B cell (primary cell): ENCODE measurements around the gene ZNF223. TPM values are rescaled to one million over a fixed set of nuclear protein-coding genes. Genes with fewer than 3 reads are reported as not detected.

Experiments
- ATAC-seq: fragments of 200-7000 bp; cut with Tn5 transposase; one replicate; pipeline ENCODE4 v1.10.0; 2021; ENCODE audit warnings: low read depth, mild to moderate bottlenecking, moderate number of reproducible peaks, moderate library complexity
- CTCF ChIA-PET: fragments of 350-600 bp; sonication (Branson Sonifier 250); formaldehyde crosslinking; loops from one replicate; lab custom pipeline; 2021; ENCODE audit warnings: antibody characterized with exemption, inconsistent platforms; lab: Charles Lee
- POLR2A ChIA-PET: fragments of 350-600 bp; sonication (Branson Sonifier 250); formaldehyde crosslinking; loops from one replicate; lab custom pipeline; 2021; ENCODE audit warnings: antibody characterized with exemption; lab: Charles Lee
- DNase-seq: peaks from one replicate; pipeline ENCODE4 v3.0.0; 2013
- H2AFZ ChIP-seq: 2 replicates; pipeline ENCODE4 v1.6.1; 2012; ENCODE audit warnings: mild to moderate bottlenecking, low read depth, low read length; ENCODE audit not compliant: insufficient read depth, poor library complexity, severe bottlenecking
- H3K27ac ChIP-seq, 2 donors: 1 replicate in 1 of 2; 2 replicates in 1 of 2; pipeline ENCODE4 v1.5.1; 2012 to 2013; ENCODE audit warnings: low read length in 2 of 2, mild to moderate bottlenecking in 2 of 2, moderate library complexity in 1 of 2
- H3K27me3 ChIP-seq, 4 experiments: fragments of 200-600 bp in 1 of 4; sonication (generic) in 1 of 4; replicated peaks in 1 of 4; 1 replicate in 2 of 4; 2 replicates in 2 of 4; pipeline versions ENCODE4 v1.6.1 to v1.7.0; 2013 to 2016; ENCODE audit warnings: low read length in 3 of 4, mild to moderate bottlenecking in 2 of 4, mixed read lengths in 1 of 4, moderate library complexity in 1 of 4; ENCODE audit not compliant: insufficient read depth in 4 of 4, control insufficient read depth in 3 of 4; ENCODE audit errors: control extremely low read depth in 1 of 4
- H3K36me3 ChIP-seq, 2 experiments: replicated peaks in 1 of 2; 1 replicate in 1 of 2; 2 replicates in 1 of 2; pipeline versions ENCODE4 v1.6.1 to v1.7.1; 2013; ENCODE audit warnings: low read length in 1 of 2; ENCODE audit not compliant: insufficient read depth in 2 of 2, control insufficient read depth in 1 of 2; ENCODE audit errors: control extremely low read depth in 1 of 2, extremely low read depth in 1 of 2
- H3K4me1 ChIP-seq, 2 donors: fragments of 200-600 bp in 1 of 2; sonication (generic) in 1 of 2; 1 replicate in 1 of 2; 2 replicates in 1 of 2; pipeline versions ENCODE4 v1.5.1 to v1.6.1; 2013 to 2017; ENCODE audit warnings: low read length in 2 of 2; ENCODE audit not compliant: control insufficient read depth in 2 of 2, insufficient read depth in 2 of 2
- H3K4me2 ChIP-seq: replicated peaks from 2 replicates; pipeline ENCODE3; 2012; ENCODE audit warnings: mild to moderate bottlenecking, low read depth, low read length; ENCODE audit not compliant: poor library complexity, severe bottlenecking
- H3K4me3 ChIP-seq, 5 experiments: fragments of 200-600 bp in 1 of 5; sonication (generic) in 1 of 5; 1 replicate in 3 of 5; 2 replicates in 2 of 5; pipeline versions ENCODE4 v1.5.1 to v1.7.0; 2011 to 2016; ENCODE audit warnings: low read length in 4 of 5, mild to moderate bottlenecking in 4 of 5, low read depth in 2 of 5, control low read depth in 1 of 5, moderate library complexity in 1 of 5; ENCODE audit not compliant: insufficient read depth in 1 of 5; ENCODE audit errors: control extremely low read depth in 1 of 5, extremely low read depth in 1 of 5
- H3K79me2 ChIP-seq: fragments of 200-600 bp; sonication (generic); one replicate; pipeline ENCODE4 v1.6.0; 2016; ENCODE audit warnings: low read length; ENCODE audit not compliant: control insufficient read depth, insufficient read depth
- H3K9ac ChIP-seq: fragments of 200-600 bp; sonication (generic); 2 replicates; pipeline ENCODE4 v1.6.1; 2017; ENCODE audit warnings: mild to moderate bottlenecking, low read length, moderate library complexity
- H3K9me3 ChIP-seq, 3 donors: one replicate each; pipeline versions ENCODE4 v1.6.1 to v1.7.1; 2013; ENCODE audit warnings: low read length in 2 of 3; ENCODE audit not compliant: control insufficient read depth in 2 of 3, insufficient read depth in 1 of 3; ENCODE audit errors: control extremely low read depth in 1 of 3
- H4K20me1 ChIP-seq: 2 replicates; pipeline ENCODE4 v1.6.0; 2012; ENCODE audit warnings: mild to moderate bottlenecking, low read length; ENCODE audit not compliant: insufficient read depth, control insufficient read depth, poor library complexity, severe bottlenecking
- H3K27ac Mint-ChIP-seq: one replicate; pipeline ENCODE4 v1.8.0; 2021; ENCODE audit warnings: mixed read lengths
- H3K27me3 Mint-ChIP-seq: one replicate; pipeline ENCODE4 v1.8.0; 2021; ENCODE audit warnings: mixed read lengths
- H3K4me1 Mint-ChIP-seq: one replicate; pipeline ENCODE4 v1.8.0; 2021; ENCODE audit warnings: mixed read lengths
- H3K4me3 Mint-ChIP-seq: one replicate; pipeline ENCODE4 v1.8.0; 2021; ENCODE audit warnings: mixed read lengths
- H3K9me3 Mint-ChIP-seq: one replicate; pipeline ENCODE4 v1.8.0; 2022; ENCODE audit warnings: mixed read lengths; ENCODE audit not compliant: insufficient read depth
- EZH2 ChIP-seq: IDR thresholded peaks from 2 replicates; pipeline ENCODE4 v1.6.1; 2012; ENCODE audit warnings: borderline replicate concordance, low read depth, mild to moderate bottlenecking, moderate library complexity, low read length; ENCODE audit not compliant: insufficient read depth, poor library complexity, severe bottlenecking
- WGBS: methylation state at CpG from one replicate; pipeline ENCODE4 v1.1.5; 2013; ENCODE audit warnings: missing lambda C conversion rate; ENCODE audit not compliant: insufficient coverage; 5-methylcytosine and 5-hydroxymethylcytosine counted together
- intact Hi-C: fragments of 100-400 bp; cut with micrococcal nuclease; formaldehyde crosslinking; loops from one replicate; pipeline ENCODE4 v1.10.0; 2022
- polyA plus RNA-seq: library from polyadenylated mRNA; depleted of rRNA; stranded (reverse); fragments of >200 nt; gene quantifications from 2 replicates; pipeline ENCODE4 v1.2.3, GENCODE V29; 2012
- total RNA-seq, 2 donors: library from RNA; stranded (reverse); fragments of 120-200 nt in 1 of 2; gene quantifications; 1 replicate in 1 of 2; 2 replicates in 1 of 2; pipeline versions ENCODE4 v1.2.3 to v1.2.4, GENCODE V29; 2013 to 2022
- TF ChIP-seq, protein P1 (sequence below): fragments of 200-600 bp; IDR thresholded peaks from one replicate; pipeline ENCODE4 v1.8.0; 2022; ENCODE audit warnings: antibody characterized with exemption, mild to moderate bottlenecking

Gene ZNF223
- total and polyA plus RNA-seq, 2 donors (not counting 1 experiment from before 2014, with no cell fraction given) = 2.9 to 7.3 TPM

DNA sequence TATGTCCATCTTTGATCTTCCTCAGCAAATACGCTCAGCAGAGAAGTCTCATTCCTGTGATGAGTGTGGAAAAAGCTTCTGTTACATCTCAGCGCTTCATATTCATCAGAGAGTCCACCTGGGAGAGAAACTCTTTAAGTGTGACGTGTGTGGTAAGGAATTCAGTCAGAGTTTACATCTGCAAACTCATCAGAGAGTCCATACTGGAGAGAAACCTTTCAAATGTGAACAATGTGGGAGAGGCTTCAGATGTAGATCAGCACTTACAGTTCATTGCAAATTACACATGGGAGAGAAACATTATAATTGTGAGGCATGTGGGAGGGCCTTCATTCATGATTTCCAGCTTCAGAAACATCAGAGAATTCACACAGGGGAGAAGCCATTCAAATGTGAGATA lies 14.5 kb downstream of the ZNF223 start:
- ATAC-seq (no peak), DNase-seq (no peak)
- Histone ChIP-seq H3K9ac (no peak overlapping the region), H3K27me3 (no peaks in the 10 kb centered on the region), H3K4me2 (no peak overlapping the region), H3K36me3 (peaks cover 3 to 27% of the 10 kb centered on the region in 2 experiments), H4K20me1 (no peaks in the 10 kb centered on the region), H2AFZ (no peak overlapping the region), H3K79me2 (no peaks in the 10 kb centered on the region), H3K27ac (no peak overlapping the region), H3K4me3 (no peak overlapping the region), H3K9me3 (peaks cover 19 to 30% (median 23%) of the 10 kb centered on the region in 3 donors), H3K4me1 (peaks cover 0 to under 1% of the 10 kb centered on the region in 2 donors)
- ChIA-PET POLR2A (interaction anchor here (0.6 kb wide), 1 partner anchor 165 kb away, joined by 3 read pairs; no protein-coding TSS in a partner anchor), CTCF (no interaction called here)
- TF ChIP-seq, protein P1, sequence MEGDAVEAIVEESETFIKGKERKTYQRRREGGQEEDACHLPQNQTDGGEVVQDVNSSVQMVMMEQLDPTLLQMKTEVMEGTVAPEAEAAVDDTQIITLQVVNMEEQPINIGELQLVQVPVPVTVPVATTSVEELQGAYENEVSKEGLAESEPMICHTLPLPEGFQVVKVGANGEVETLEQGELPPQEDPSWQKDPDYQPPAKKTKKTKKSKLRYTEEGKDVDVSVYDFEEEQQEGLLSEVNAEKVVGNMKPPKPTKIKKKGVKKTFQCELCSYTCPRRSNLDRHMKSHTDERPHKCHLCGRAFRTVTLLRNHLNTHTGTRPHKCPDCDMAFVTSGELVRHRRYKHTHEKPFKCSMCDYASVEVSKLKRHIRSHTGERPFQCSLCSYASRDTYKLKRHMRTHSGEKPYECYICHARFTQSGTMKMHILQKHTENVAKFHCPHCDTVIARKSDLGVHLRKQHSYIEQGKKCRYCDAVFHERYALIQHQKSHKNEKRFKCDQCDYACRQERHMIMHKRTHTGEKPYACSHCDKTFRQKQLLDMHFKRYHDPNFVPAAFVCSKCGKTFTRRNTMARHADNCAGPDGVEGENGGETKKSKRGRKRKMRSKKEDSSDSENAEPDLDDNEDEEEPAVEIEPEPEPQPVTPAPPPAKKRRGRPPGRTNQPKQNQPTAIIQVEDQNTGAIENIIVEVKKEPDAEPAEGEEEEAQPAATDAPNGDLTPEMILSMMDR = no peak
- no peak for TF ChIP-seq EZH2
- Mint-ChIP-seq H3K4me3 (no peak overlapping the region), H3K4me1 (peaks cover 4% of the 10 kb centered on the region), H3K9me3 (peaks cover 29% of the 10 kb centered on the region), H3K27ac (no peak overlapping the region), H3K27me3 (no peaks in the 10 kb centered on the region)
- no CpG with 5 or more reads among the region's 3 CpGs for WGBS
- intact Hi-C loops = no loop called here

DNA sequence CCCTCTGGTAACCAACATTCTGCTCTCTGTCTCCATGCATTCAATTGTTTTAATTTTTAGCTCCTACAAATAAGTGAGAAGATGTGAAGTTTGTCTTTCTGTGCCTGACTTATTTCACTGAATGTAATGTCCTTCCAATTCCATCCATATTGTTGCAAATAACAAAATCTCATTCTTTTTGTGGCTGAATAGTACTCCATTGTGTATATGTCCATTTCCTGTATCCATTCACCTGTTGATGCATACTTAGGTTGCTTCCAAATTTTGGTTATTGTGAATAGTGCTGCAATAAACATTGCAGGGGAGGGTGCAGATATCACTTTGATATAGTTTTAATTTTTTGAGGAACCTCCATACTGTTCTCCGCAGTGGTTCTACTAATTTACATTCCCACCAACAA lies 17.6 kb downstream of the ZNF223 start:
- Mint-ChIP-seq H3K4me1 (peaks cover 25% of the 10 kb centered on the region), H3K9me3 (peaks cover 33% of the 10 kb centered on the region), H3K4me3 (no peak overlapping the region), H3K27ac (no peak overlapping the region), H3K27me3 (no peaks in the 10 kb centered on the region)
- ATAC-seq (no peak), DNase-seq (no peak)
- H3K4me1 ChIP-seq = peaks cover 13 to 16% of the 10 kb centered on the region in 2 donors
- H3K4me3 ChIP-seq = no peak overlapping the region
- CTCF ChIA-PET = no interaction called here
- H2AFZ ChIP-seq = no peak overlapping the region
- H3K9me3 ChIP-seq = peaks cover 17 to 30% (median 19%) of the 10 kb centered on the region in 3 donors
- no peaks in the 10 kb centered on the region for H4K20me1 ChIP-seq
- peaks cover 0 to 7% of the 10 kb centered on the region in 2 experiments for H3K36me3 ChIP-seq
- no CpG with 5 or more reads among the region's 1 CpG for WGBS
- intact Hi-C loops = no loop called here
- POLR2A ChIA-PET = no interaction called here
- TF ChIP-seq EZH2 = no peak
- TF ChIP-seq, protein P1 = no peak
- H3K27me3 ChIP-seq = no peaks in the 10 kb centered on the region
- no peak overlapping the region for H3K9ac ChIP-seq
- no peak overlapping the region for H3K4me2 ChIP-seq
- H3K79me2 ChIP-seq = no peaks in the 10 kb centered on the region
- H3K27ac ChIP-seq = no peak overlapping the region
